ENCODE measurements around the gene PPP2R3C. TPM values are rescaled to one million over a fixed set of nuclear protein-coding genes. Genes with fewer than 3 reads are reported as not detected.
A peak's percentile ranks its signal among the peaks of the same experiment; 100 is the strongest.
"Not testable (repeated sequence)": the region's sequence is repeated elsewhere in the genome, so short reads cannot be mapped to it uniquely, and the experiment has no call there.

PPP2R3C gene
- total and polyA plus RNA-seq, 2 of the 13 experiments (the other 11 are each of a cell fraction or from before 2014, with no cell fraction given): 63.4 to 102 TPM

DNA sequence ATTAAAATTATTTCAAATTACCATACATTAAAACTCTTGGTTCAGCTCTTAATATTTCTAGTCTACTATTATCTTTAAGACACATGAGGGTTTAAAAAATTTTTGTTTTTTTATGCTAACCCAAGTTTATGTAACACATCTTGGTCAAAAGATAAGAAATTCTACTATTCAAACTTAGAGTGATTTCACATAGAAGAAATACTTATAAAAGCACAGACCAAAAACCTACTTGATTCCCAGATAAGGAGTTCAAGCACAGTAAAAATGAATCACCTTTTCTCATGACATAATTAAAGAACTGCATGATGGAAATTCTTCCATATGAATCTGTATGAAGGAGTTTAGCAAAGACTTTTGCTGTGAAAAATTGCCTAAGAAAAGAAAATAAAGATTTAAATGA lies 13.9 kb downstream of the PPP2R3C start (continued):
- TF ChIP-seq, protein P1, sequence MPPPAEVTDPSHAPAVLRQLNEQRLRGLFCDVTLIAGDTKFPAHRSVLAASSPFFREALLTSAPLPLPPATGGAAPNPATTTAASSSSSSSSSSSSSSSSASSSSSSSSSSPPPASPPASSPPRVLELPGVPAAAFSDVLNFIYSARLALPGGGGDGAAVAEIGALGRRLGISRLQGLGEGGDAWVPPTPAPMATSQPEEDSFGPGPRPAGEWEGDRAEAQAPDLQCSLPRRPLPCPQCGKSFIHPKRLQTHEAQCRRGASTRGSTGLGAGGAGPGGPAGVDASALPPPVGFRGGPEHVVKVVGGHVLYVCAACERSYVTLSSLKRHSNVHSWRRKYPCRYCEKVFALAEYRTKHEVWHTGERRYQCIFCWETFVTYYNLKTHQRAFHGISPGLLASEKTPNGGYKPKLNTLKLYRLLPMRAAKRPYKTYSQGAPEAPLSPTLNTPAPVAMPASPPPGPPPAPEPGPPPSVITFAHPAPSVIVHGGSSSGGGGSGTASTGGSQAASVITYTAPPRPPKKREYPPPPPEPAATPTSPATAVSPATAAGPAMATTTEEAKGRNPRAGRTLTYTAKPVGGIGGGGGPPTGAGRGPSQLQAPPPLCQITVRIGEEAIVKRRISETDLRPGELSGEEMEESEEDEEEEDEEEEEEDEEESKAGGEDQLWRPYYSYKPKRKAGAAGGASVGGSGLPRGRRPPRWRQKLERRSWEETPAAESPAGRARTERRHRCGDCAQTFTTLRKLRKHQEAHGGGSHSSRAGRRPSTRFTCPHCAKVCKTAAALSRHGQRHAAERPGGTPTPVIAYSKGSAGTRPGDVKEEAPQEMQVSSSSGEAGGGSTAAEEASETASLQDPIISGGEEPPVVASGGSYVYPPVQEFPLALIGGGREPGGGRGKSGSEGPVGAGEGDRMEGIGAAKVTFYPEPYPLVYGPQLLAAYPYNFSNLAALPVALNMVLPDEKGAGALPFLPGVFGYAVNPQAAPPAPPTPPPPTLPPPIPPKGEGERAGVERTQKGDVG (CRISPR knock-in tag; IDR thresholded peaks at IDR 0.05; ENCODE audit: borderline replicate concordance): no peak
- TF ChIP-seq, protein P2, sequence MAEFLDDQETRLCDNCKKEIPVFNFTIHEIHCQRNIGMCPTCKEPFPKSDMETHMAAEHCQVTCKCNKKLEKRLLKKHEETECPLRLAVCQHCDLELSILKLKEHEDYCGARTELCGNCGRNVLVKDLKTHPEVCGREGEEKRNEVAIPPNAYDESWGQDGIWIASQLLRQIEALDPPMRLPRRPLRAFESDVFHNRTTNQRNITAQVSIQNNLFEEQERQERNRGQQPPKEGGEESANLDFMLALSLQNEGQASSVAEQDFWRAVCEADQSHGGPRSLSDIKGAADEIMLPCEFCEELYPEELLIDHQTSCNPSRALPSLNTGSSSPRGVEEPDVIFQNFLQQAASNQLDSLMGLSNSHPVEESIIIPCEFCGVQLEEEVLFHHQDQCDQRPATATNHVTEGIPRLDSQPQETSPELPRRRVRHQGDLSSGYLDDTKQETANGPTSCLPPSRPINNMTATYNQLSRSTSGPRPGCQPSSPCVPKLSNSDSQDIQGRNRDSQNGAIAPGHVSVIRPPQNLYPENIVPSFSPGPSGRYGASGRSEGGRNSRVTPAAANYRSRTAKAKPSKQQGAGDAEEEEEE (CRISPR knock-in tag; IDR thresholded peaks at IDR 0.05; ENCODE audit: borderline replicate concordance): no peak
- TF ChIP-seq SMAD9 (CRISPR knock-in tag; IDR thresholded peaks at IDR 0.05) (no peak), ZNF589 (CRISPR knock-in tag; conservative IDR thresholded peaks at IDR 0.05) (no peak), ZNF598 (CRISPR knock-in tag; IDR thresholded peaks at IDR 0.05; ENCODE audit: borderline replicate concordance) (no peak), KMT2B (CRISPR knock-in tag; IDR thresholded peaks at IDR 0.05) (no peak)

DNA sequence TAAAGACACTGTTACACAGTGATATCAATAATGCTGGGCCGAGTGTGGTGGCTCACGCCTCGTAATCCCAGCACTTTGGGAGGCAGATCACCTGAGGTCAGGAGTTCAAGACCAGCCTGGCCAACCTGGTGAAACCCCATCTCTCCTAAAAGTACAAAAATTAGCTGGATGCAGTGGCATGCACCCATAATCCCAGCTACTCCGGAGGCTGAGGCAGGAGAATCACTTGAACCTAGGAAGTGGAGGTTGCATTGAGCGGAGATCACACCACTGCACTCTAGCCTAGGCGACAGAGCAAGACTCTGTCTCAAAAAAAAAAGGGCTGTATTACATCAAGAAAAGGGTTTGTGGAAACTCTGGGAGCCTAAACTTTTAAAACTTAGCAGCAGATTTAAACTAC lies 27.1 kb downstream of the PPP2R3C start:
- ATAC-seq; CTCF ChIA-PET (ENCODE audit: low intra/inter-chr PET ratio, low total read pairs); H3K4me3 ChIP-seq (replicated peaks in 1 of 3; ENCODE audit: insufficient read depth in 1 of 3, low read depth in 2 of 3, low read length in 3 of 3); H3K9ac ChIP-seq (ENCODE audit: insufficient read depth, low read depth, low read length); H3K9me3 ChIP-seq (ENCODE audit: low read length); H3K79me2 ChIP-seq (ENCODE audit: insufficient read depth, low read length); DNase-seq (ENCODE audit: low spot score); H3K27me3 ChIP-seq (ENCODE audit: control insufficient read depth in 1 of 2, insufficient read depth in 2 of 2, low read length in 2 of 2); H3K27ac ChIP-seq (ENCODE audit: extremely low read length, insufficient read depth, low read length); H3K4me2 ChIP-seq (ENCODE audit: low read depth, low read length); FAIRE-seq; intact Hi-C loops (cut with micrococcal nuclease; ENCODE audit: unreplicated experiment); in situ Hi-C loops (cut with HindIII; ENCODE audit: extremely low pct_ligation_motif_present, low pct_unique_long_range_greater_than_20kb); H2AFZ ChIP-seq (ENCODE audit: low read length); H4K20me1 ChIP-seq (ENCODE audit: insufficient read depth, low read length); H3K4me1 ChIP-seq (ENCODE audit: insufficient read depth, low read length); BruUV-seq (replicated peaks): not testable (repeated sequence)
- WGBS (ENCODE audit: low lambda C conversion rate): 96% methylated on average over 6 of the region's 6 CpGs
- H3K36me3 ChIP-seq (replicated peaks in 1 of 2; ENCODE audit: control insufficient read depth in 1 of 2, insufficient read depth in 2 of 2, low read length in 2 of 2): peaks cover 21 to 63% of the 10 kb centered on the region in 2 experiments
- POLR2A ChIA-PET: interaction anchor here (1.0 kb wide), 1 partner anchor 24 kb away, joined by 3 read pairs; no protein-coding TSS in a partner anchor
- TF ChIP-seq CENPX (CRISPR knock-in tag; IDR thresholded peaks at IDR 0.05) (0 out of 2 replicates have a peak, but pooled peaks have one; percentile 58), SCMH1 (CRISPR knock-in tag; IDR thresholded peaks at IDR 0.05; ENCODE audit: borderline replicate concordance) (0 out of 2 replicates have a peak, but pooled peaks have one; percentile 37)
- TF ChIP-seq, protein P3, sequence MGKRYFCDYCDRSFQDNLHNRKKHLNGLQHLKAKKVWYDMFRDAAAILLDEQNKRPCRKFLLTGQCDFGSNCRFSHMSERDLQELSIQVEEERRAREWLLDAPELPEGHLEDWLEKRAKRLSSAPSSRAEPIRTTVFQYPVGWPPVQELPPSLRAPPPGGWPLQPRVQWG (CRISPR knock-in tag; IDR thresholded peaks at IDR 0.05; ENCODE audit: borderline replicate concordance, low read depth): 0 out of 2 replicates have a peak, but pooled peaks have one; percentile 53
- TF ChIP-seq, protein P4, sequence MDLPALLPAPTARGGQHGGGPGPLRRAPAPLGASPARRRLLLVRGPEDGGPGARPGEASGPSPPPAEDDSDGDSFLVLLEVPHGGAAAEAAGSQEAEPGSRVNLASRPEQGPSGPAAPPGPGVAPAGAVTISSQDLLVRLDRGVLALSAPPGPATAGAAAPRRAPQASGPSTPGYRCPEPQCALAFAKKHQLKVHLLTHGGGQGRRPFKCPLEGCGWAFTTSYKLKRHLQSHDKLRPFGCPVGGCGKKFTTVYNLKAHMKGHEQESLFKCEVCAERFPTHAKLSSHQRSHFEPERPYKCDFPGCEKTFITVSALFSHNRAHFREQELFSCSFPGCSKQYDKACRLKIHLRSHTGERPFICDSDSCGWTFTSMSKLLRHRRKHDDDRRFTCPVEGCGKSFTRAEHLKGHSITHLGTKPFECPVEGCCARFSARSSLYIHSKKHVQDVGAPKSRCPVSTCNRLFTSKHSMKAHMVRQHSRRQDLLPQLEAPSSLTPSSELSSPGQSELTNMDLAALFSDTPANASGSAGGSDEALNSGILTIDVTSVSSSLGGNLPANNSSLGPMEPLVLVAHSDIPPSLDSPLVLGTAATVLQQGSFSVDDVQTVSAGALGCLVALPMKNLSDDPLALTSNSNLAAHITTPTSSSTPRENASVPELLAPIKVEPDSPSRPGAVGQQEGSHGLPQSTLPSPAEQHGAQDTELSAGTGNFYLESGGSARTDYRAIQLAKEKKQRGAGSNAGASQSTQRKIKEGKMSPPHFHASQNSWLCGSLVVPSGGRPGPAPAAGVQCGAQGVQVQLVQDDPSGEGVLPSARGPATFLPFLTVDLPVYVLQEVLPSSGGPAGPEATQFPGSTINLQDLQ (CRISPR knock-in tag; IDR thresholded peaks at IDR 0.05): peak; percentile 42; the same call in 1 of the 2 replicates
